ENCODE measurements around the gene EXOC6B. TPM values are rescaled to one million over a fixed set of nuclear protein-coding genes. Genes with fewer than 3 reads are reported as not detected.

The EXOC6B gene
- total RNA-seq, 1 donor from 2014 or later = 139 TPM

- intact Hi-C loops (cut with micrococcal nuclease) = loop anchor here (10.0 kb wide), 1 partner anchor 598 kb away; no protein-coding TSS in a partner anchor
- Histone ChIP-seq H3K27me3 (ENCODE audit: low read depth) (peaks cover 40% of the 10 kb centered on the region), H3K9me3 (replicated peaks) (no peaks in the 10 kb centered on the region), H3K27ac (replicated peaks) (peak overlapping the region; percentile 67), H3K4me1 (peaks cover 72% of the 10 kb centered on the region), H3K36me3 (no peaks in the 10 kb centered on the region), H3K4me3 (peak overlapping the region; percentile 70)
- DNase-seq = peak; percentile 81
- TF ChIP-seq, protein P1, sequence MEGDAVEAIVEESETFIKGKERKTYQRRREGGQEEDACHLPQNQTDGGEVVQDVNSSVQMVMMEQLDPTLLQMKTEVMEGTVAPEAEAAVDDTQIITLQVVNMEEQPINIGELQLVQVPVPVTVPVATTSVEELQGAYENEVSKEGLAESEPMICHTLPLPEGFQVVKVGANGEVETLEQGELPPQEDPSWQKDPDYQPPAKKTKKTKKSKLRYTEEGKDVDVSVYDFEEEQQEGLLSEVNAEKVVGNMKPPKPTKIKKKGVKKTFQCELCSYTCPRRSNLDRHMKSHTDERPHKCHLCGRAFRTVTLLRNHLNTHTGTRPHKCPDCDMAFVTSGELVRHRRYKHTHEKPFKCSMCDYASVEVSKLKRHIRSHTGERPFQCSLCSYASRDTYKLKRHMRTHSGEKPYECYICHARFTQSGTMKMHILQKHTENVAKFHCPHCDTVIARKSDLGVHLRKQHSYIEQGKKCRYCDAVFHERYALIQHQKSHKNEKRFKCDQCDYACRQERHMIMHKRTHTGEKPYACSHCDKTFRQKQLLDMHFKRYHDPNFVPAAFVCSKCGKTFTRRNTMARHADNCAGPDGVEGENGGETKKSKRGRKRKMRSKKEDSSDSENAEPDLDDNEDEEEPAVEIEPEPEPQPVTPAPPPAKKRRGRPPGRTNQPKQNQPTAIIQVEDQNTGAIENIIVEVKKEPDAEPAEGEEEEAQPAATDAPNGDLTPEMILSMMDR (IDR thresholded peaks at IDR 0.05; ENCODE audit: borderline replicate concordance) = no peak
These were observed 683.0 kb downstream of the EXOC6B start for GRCh38 chr2:72142570-72143440.

- TF ChIP-seq, protein P1 (IDR thresholded peaks at IDR 0.05; ENCODE audit: borderline replicate concordance) = no peak
- no peak overlapping the region for H3K27ac ChIP-seq (replicated peaks)
- no peak overlapping the region for H3K4me3 ChIP-seq
- H3K4me1 ChIP-seq = peaks cover 72% of the 10 kb centered on the region
- intact Hi-C loops (cut with micrococcal nuclease) = loop anchor here (10.0 kb wide), 1 partner anchor 597 kb away; no protein-coding TSS in a partner anchor
- peaks cover 32% of the 10 kb centered on the region for H3K27me3 ChIP-seq (ENCODE audit: low read depth)
- no peaks in the 10 kb centered on the region for H3K36me3 ChIP-seq
- peak; percentile 10 for DNase-seq
- H3K9me3 ChIP-seq (replicated peaks) = no peaks in the 10 kb centered on the region
These were observed 683.9 kb downstream of the EXOC6B start for GRCh38 chr2:72141881-72142451.

GRCh38 chr2:72141032-72141645, 684.7 kb downstream of the EXOC6B start:
- H3K4me1 ChIP-seq = peaks cover 66% of the 10 kb centered on the region
- peak; percentile 9 for DNase-seq
- no peaks in the 10 kb centered on the region for H3K36me3 ChIP-seq
- H3K27ac ChIP-seq (replicated peaks) = no peak overlapping the region
- TF ChIP-seq, protein P1 (IDR thresholded peaks at IDR 0.05; ENCODE audit: borderline replicate concordance) = no peak
- intact Hi-C loops (cut with micrococcal nuclease) = loop anchor here (10.0 kb wide), 1 partner anchor 596 kb away; no protein-coding TSS in a partner anchor
- H3K4me3 ChIP-seq = no peak overlapping the region
- H3K9me3 ChIP-seq (replicated peaks) = no peaks in the 10 kb centered on the region
- H3K27me3 ChIP-seq (ENCODE audit: low read depth) = peaks cover 23% of the 10 kb centered on the region

DNA sequence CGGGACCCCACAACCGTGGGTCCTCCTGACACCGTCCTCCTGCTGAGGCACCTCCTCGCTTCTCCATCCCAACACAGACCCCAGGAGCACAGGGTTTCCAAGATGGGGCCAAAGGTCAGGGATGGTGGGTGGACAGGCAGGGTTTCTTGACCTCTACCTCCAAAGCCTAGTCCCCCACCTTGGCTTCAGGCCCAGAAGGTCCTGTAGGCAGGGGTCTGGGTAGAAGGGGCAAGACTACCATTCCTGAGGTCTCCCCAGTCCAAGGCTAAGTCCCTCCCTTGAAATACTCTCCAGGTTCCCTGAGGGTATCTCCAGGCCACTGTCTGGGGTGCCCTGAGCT, 685.2 kb downstream of the EXOC6B start:
- intact Hi-C loops (cut with micrococcal nuclease) = loop anchor here (10.0 kb wide), 1 partner anchor 596 kb away; no protein-coding TSS in a partner anchor

More for the DNA sequence above, 685.2 kb downstream of the EXOC6B start:
- TF ChIP-seq, protein P1 (IDR thresholded peaks at IDR 0.05; ENCODE audit: borderline replicate concordance) = no peak
- no peak overlapping the region for H3K27ac ChIP-seq (replicated peaks)
- no peak overlapping the region for H3K4me3 ChIP-seq
- peaks cover 18% of the 10 kb centered on the region for H3K27me3 ChIP-seq (ENCODE audit: low read depth)
- H3K36me3 ChIP-seq = no peaks in the 10 kb centered on the region
- H3K9me3 ChIP-seq (replicated peaks) = no peaks in the 10 kb centered on the region
- DNase-seq = no peak
- H3K4me1 ChIP-seq = peaks cover 60% of the 10 kb centered on the region

Measured in left ventricle myocardium inferior (tissue), 1 donor.